ENCODE measurements around the gene SCARB1. TPM values are rescaled to one million over a fixed set of nuclear protein-coding genes. Genes with fewer than 3 reads are reported as not detected.
A peak's percentile ranks its signal among the peaks of the same experiment; 100 is the strongest.

The SCARB1 gene
- total and polyA plus RNA-seq, 9 of the 15 experiments (the other 6 are each of a cell fraction or from before 2014, with no cell fraction given): 0.56 to 157 (median 52.8) TPM

DNA sequence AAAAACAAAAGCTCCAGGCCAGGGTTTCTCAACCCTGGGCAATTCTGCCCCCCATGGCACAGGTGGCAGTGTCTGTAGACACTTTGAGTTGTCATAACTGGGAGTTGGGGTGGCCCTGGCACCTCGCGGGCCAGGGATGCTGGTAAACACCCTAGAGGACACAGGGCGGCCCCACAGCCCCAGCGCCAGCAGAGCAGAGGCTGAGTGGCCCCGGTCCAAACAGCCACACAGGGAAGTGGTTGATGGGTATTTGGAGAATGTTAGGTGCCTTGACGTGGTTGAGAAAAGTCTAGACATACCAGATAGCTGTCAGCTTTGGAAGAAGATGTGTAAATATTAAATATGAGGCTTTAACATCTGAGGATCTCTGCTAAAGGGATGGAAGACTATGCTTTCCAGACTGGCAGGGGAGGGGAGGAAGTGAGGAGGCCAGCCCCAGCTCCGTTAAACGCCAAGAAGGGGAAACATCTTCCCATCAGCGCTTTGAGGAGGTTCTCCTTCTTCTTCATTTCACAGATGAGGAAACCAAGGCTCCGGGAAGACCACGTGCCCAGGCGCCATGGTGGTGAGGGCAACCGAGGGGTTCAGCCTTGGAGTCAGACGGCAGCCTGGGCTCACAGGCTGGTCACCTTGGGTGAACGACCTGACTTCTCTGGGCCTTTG, 103.7 kb downstream of the SCARB1 start:
- in situ Hi-C loops (cut with MboI): loop anchor here (10.0 kb wide), 1 partner anchor 425 kb away; no protein-coding TSS in a partner anchor
- Histone ChIP-seq H3K9me3 (replicated peaks; ENCODE audit: control insufficient read depth, insufficient read depth, low read depth, low read length) (peaks cover 12% of the 10 kb centered on the region), H3K27ac (ENCODE audit: extremely low read depth, low read depth, low read length) (no peak overlapping the region), H2AFZ (ENCODE audit: low read depth, low read length) (no peak overlapping the region), H3K36me3 (ENCODE audit: control insufficient read depth, insufficient read depth, low read length) (no peaks in the 10 kb centered on the region), H3K27me3 (ENCODE audit: control insufficient read depth in 2 of 2, insufficient read depth in 2 of 2, low read length in 2 of 2) (peaks cover 47 to 70% of the 10 kb centered on the region in 2 experiments), H3K79me2 (ENCODE audit: control insufficient read depth, insufficient read depth, low read length) (no peaks in the 10 kb centered on the region), H3K4me1 (replicated peaks in 1 of 2; ENCODE audit: control insufficient read depth in 2 of 2, insufficient read depth in 2 of 2, low read length in 2 of 2) (peaks cover 0 to 12% of the 10 kb centered on the region in 2 experiments; a peak in 1 of 5 replicates), H3K9ac (ENCODE audit: insufficient read depth in 1 of 2, low read depth in 2 of 2, low read length in 2 of 2) (0 out of 4 replicates have a peak overlapping the region, but pooled peaks of 1 of the 2 experiments have one; percentile 35), H3K9me1 (ENCODE audit: control insufficient read depth, insufficient read depth, low read length) (no peaks in the 10 kb centered on the region), H3K4me3 (no peak overlapping the region), H4K20me1 (replicated peaks; ENCODE audit: control insufficient read depth, insufficient read depth, low read length) (no peaks in the 10 kb centered on the region; the same call in 1 of the 2 replicates), H3K4me2 (ENCODE audit: insufficient read depth, low read length) (no peak overlapping the region)
- WGBS (ENCODE audit: insufficient coverage, low coverage, missing lambda C conversion rate): 1% methylated on average over 14 of the region's 15 CpGs
- intact Hi-C loops (cut with micrococcal nuclease): no loop called here
- ChIA-PET POLR2A (interaction anchor here (0.7 kb wide), 1 partner anchor 471 kb away, joined by 3 read pairs; no protein-coding TSS in a partner anchor), CTCF (ENCODE audit: low intra/inter-chr PET ratio) (no interaction called here)
- BruUV-seq (replicated peaks): no TSS peak
- ATAC-seq: no peak
- FAIRE-seq: no peak
- no peak for DNase-seq (ENCODE audit: extremely low read depth in 1 of 4, low spot score in 3 of 4)
- TF ChIP-seq NCOR1 (IDR thresholded peaks at IDR 0.05): no peak
- no peak for TF ChIP-seq IRF2 (CRISPR knock-in tag; IDR thresholded peaks at IDR 0.05)
- no peak for TF ChIP-seq U2AF2 (optimal IDR thresholded peaks at IDR 0.05; ENCODE audit: low read depth, low read length)
- no peak for TF ChIP-seq ZNF354B (CRISPR knock-in tag; IDR thresholded peaks at IDR 0.05)
- no peak for TF ChIP-seq CREB3L1 (IDR thresholded peaks at IDR 0.05; ENCODE audit: borderline replicate concordance, low read depth)
- TF ChIP-seq PURB (CRISPR knock-in tag; IDR thresholded peaks at IDR 0.05; ENCODE audit: low read depth): no peak
- TF ChIP-seq CBFA2T2 (conservative IDR thresholded peaks at IDR 0.05): no peak
- no peak for TF ChIP-seq KLF6 (CRISPR knock-in tag; IDR thresholded peaks at IDR 0.05; ENCODE audit: borderline replicate concordance)
- TF ChIP-seq ZNF184 (CRISPR knock-in tag; IDR thresholded peaks at IDR 0.05): no peak
- no peak for TF ChIP-seq HDAC1 (IDR thresholded peaks at IDR 0.05)
- TF ChIP-seq SPI1 (IDR thresholded peaks at IDR 0.05; ENCODE audit: borderline replicate concordance, low read depth, low read length): no peak
- TF ChIP-seq, protein P1, sequence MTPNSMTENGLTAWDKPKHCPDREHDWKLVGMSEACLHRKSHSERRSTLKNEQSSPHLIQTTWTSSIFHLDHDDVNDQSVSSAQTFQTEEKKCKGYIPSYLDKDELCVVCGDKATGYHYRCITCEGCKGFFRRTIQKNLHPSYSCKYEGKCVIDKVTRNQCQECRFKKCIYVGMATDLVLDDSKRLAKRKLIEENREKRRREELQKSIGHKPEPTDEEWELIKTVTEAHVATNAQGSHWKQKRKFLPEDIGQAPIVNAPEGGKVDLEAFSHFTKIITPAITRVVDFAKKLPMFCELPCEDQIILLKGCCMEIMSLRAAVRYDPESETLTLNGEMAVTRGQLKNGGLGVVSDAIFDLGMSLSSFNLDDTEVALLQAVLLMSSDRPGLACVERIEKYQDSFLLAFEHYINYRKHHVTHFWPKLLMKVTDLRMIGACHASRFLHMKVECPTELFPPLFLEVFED (CRISPR knock-in tag; conservative IDR thresholded peaks at IDR 0.05): no peak
- no peak for TF ChIP-seq ZNF644 (tag; IDR thresholded peaks at IDR 0.05; ENCODE audit: low read depth)
- TF ChIP-seq CUX1 (CRISPR knock-in tag; IDR thresholded peaks at IDR 0.05): no peak
- no peak for TF ChIP-seq MCM3 (IDR thresholded peaks at IDR 0.05)
- TF ChIP-seq CBFA2T3 (IDR thresholded peaks at IDR 0.05): no peak
